Measurements from ENCODE around the gene ZDHHC21. TPM values are rescaled to one million over a fixed set of nuclear protein-coding genes. Genes with fewer than 3 reads are reported as not detected.
A peak's percentile ranks its signal among the peaks of the same experiment; 100 is the strongest.

ZDHHC21 gene
- total and polyA plus RNA-seq, 9 of the 15 experiments (the other 6 are each of a cell fraction or from before 2014, with no cell fraction given), result 0.10 to 1.9 (median 1.00) TPM

GRCh38 chr9:14652729-14653377, 40.4 kb downstream of the ZDHHC21 start (continued):
- no peak for TF ChIP-seq CTCFL (IDR thresholded peaks at IDR 0.05; ENCODE audit: borderline replicate concordance, insufficient read depth, low read depth, low read length, poor library complexity, severe bottlenecking)
- peak; percentile 45; the same call in 1 of the 2 replicates for TF ChIP-seq SOX6 (IDR thresholded peaks at IDR 0.05)
- TF ChIP-seq TBP (optimal IDR thresholded peaks at IDR 0.05; ENCODE audit: low read depth, low read length), result no peak
- TF ChIP-seq NCOA2 (IDR thresholded peaks at IDR 0.05; ENCODE audit: partially characterized antibody in 2 of 2), result no peak

GRCh38 chr9:14650596-14650995, 42.6 kb downstream of the ZDHHC21 start:
- no peak for TF ChIP-seq MXD1 (CRISPR knock-in tag; IDR thresholded peaks at IDR 0.05; ENCODE audit: borderline replicate concordance, poor library complexity, severe bottlenecking)
- no peak for TF ChIP-seq ZNF76 (CRISPR knock-in tag; IDR thresholded peaks at IDR 0.05; ENCODE audit: borderline replicate concordance)
- TF ChIP-seq THRAP3 (IDR thresholded peaks at IDR 0.05; ENCODE audit: borderline replicate concordance), result no peak
- no peak for TF ChIP-seq TRIM28 (IDR thresholded peaks at IDR 0.05)
- TF ChIP-seq RBFOX2 (IDR thresholded peaks at IDR 0.05; ENCODE audit: low read depth, low read length), result no peak
- no peak for TF ChIP-seq SMARCA4 (IDR thresholded peaks at IDR 0.05)
- TF ChIP-seq ZNF445 (CRISPR knock-in tag; IDR thresholded peaks at IDR 0.05; ENCODE audit: low read depth), result no peak
- TF ChIP-seq ELF1 (tag; IDR thresholded peaks at IDR 0.05), result no peak
- H4K20me1 ChIP-seq (replicated peaks; ENCODE audit: control insufficient read depth, insufficient read depth, low read length), result no peaks in the 10 kb centered on the region
- H3K4me2 ChIP-seq (ENCODE audit: insufficient read depth, low read length), result no peak overlapping the region
- H3K4me3 ChIP-seq, result no peak overlapping the region
- H3K79me2 ChIP-seq (ENCODE audit: control insufficient read depth, insufficient read depth, low read length), result no peaks in the 10 kb centered on the region
- no peaks in the 10 kb centered on the region for H3K4me1 ChIP-seq (replicated peaks in 1 of 2; ENCODE audit: control insufficient read depth in 2 of 2, insufficient read depth in 2 of 2, low read length in 2 of 2)
- FAIRE-seq (no peak), DNase-seq (ENCODE audit: extremely low read depth in 1 of 4, low spot score in 3 of 4) (no peak), ATAC-seq (no peak)
- intact Hi-C loops (cut with micrococcal nuclease) (no loop called here), in situ Hi-C loops (cut with MboI) (loop anchor here (25.0 kb wide), 1 partner anchor 487 kb away; no protein-coding TSS in a partner anchor)
- no peaks in the 10 kb centered on the region for H3K27me3 ChIP-seq (ENCODE audit: control insufficient read depth in 2 of 2, insufficient read depth in 2 of 2, low read length in 2 of 2)
- H3K36me3 ChIP-seq (ENCODE audit: control insufficient read depth, insufficient read depth, low read length), result no peaks in the 10 kb centered on the region
- no TSS peak for BruUV-seq (replicated peaks)
- H3K27ac ChIP-seq (ENCODE audit: extremely low read depth, low read depth, low read length), result no peak overlapping the region
- H3K9ac ChIP-seq (ENCODE audit: insufficient read depth in 1 of 2, low read depth in 2 of 2, low read length in 2 of 2), result no peak overlapping the region
- H3K9me3 ChIP-seq (replicated peaks; ENCODE audit: control insufficient read depth, insufficient read depth, low read depth, low read length), result no peaks in the 10 kb centered on the region; the same call in 1 of the 2 replicates
- H2AFZ ChIP-seq (ENCODE audit: low read depth, low read length), result no peak overlapping the region
- POLR2A ChIA-PET, result interaction anchor here (0.6 kb wide), 1 partner anchor 1365 kb away, joined by 3 read pairs; no protein-coding TSS in a partner anchor
- WGBS (ENCODE audit: insufficient coverage, low coverage, missing lambda C conversion rate), result 20% methylated on average over 1 of the region's 1 CpG
- CTCF ChIA-PET (ENCODE audit: low intra/inter-chr PET ratio), result no interaction called here
- no peaks in the 10 kb centered on the region for H3K9me1 ChIP-seq (ENCODE audit: control insufficient read depth, insufficient read depth, low read length)

All from K562 (cell line).